Measurements from ENCODE around the gene KRTAP12-1. TPM values are rescaled to one million over a fixed set of nuclear protein-coding genes. Genes with fewer than 3 reads are reported as not detected.

The KRTAP12-1 gene
- total and polyA plus RNA-seq, 9 of the 15 experiments (the other 6 are each of a cell fraction or from before 2014, with no cell fraction given): not detected

DNA sequence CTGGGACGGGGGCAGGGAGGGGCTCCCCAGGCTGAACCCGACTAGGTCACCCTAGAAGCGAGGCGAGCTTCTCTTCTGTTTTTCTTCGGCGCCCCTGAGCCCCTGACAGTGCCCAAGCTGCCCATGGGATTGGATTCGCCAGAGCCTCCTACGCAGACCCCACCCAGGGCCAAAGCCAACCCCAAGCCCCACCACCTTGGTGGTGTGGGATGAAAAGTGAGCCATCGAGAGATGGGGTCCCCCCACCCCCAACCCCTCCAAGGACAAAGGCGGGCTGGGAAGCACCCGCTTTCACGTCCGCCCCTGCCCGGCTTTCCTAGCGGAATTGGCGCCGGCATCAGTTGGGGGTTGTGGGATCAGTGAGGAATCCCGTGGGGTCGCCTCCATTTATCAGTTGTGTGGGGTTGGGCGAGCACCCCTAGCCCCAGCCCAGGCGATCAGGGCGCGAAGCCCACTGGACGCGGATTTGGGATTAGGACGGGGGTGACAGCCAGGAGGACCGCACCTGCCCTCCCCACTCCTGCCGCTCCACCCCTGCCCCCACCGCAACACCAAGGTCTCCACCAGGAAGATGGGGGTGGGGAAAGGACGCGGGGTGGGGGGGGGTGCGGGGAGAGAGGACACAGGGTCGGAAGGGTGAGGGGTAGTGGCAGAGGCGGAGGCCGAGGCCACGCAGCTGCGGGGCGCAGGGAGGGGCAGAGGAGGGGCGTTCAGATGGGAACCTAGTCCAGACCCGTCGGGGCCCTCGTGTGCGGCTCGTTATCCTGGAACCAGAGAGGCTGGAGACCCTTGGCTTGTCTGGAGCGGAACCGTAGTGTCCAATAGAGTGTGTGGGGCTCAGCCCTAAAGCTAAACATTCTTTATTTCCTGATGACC is 25.0 kb upstream of the KRTAP12-1 start (continued):
- TF ChIP-seq ZBTB2 (IDR thresholded peaks at IDR 0.05) (no peak), ZFPM2 (CRISPR knock-in tag; IDR thresholded peaks at IDR 0.05) (no peak), ESRRA (IDR thresholded peaks at IDR 0.05; ENCODE audit: borderline replicate concordance, low read depth) (no peak), ZNF589 (CRISPR knock-in tag; IDR thresholded peaks at IDR 0.05; ENCODE audit: low read depth) (no peak)

GRCh38 chr21:44706026-44706705 is 24.2 kb upstream of the KRTAP12-1 start:
- 43% methylated on average over 47 of the region's 54 CpGs for WGBS (ENCODE audit: insufficient coverage, low coverage, missing lambda C conversion rate)
- ChIA-PET CTCF (ENCODE audit: low intra/inter-chr PET ratio) (no interaction called here), POLR2A (no interaction called here)
- no TSS peak for BruUV-seq (replicated peaks)
- Histone ChIP-seq H3K79me2 (ENCODE audit: control insufficient read depth, insufficient read depth, low read length) (no peaks in the 10 kb centered on the region), H2AFZ (ENCODE audit: low read depth, low read length) (no peak overlapping the region), H3K4me1 (replicated peaks in 1 of 2; ENCODE audit: control insufficient read depth in 2 of 2, insufficient read depth in 2 of 2, low read length in 2 of 2) (peaks cover 0 to 14% of the 10 kb centered on the region in 2 experiments; a peak in 1 of 5 replicates), H3K9me3 (replicated peaks; ENCODE audit: control insufficient read depth, insufficient read depth, low read depth, low read length) (no peaks in the 10 kb centered on the region), H3K36me3 (ENCODE audit: control insufficient read depth, insufficient read depth, low read length) (no peaks in the 10 kb centered on the region), H3K27me3 (ENCODE audit: control insufficient read depth in 2 of 2, insufficient read depth in 2 of 2, low read length in 2 of 2) (peaks cover 42 to 76% of the 10 kb centered on the region in 2 experiments; a peak in 4 of 5 replicates), H4K20me1 (replicated peaks; ENCODE audit: control insufficient read depth, insufficient read depth, low read length) (peaks cover 5% of the 10 kb centered on the region; the same call in 1 of the 2 replicates), H3K9me1 (ENCODE audit: control insufficient read depth, insufficient read depth, low read length) (peaks cover 3% of the 10 kb centered on the region), H3K27ac (ENCODE audit: extremely low read depth, low read depth, low read length) (no peak overlapping the region), H3K4me3 (no peak overlapping the region), H3K9ac (ENCODE audit: insufficient read depth in 1 of 2, low read depth in 2 of 2, low read length in 2 of 2) (no peak overlapping the region), H3K4me2 (ENCODE audit: insufficient read depth, low read length) (no peak overlapping the region)
- ATAC-seq: no peak
- DNase-seq (ENCODE audit: extremely low read depth in 1 of 4, low spot score in 3 of 4): no peak
- TF ChIP-seq NCOA6 (IDR thresholded peaks at IDR 0.05) (no peak), EGR1 (conservative IDR thresholded peaks at IDR 0.05) (peak; percentile 87), KDM1A (IDR thresholded peaks at IDR 0.05) (peak in 1 of 2 experiments; percentile 93; a peak in 2 of 4 replicates), MYNN (IDR thresholded peaks at IDR 0.05) (peak; percentile 28; the same call in 1 of the 2 replicates), MYNN (CRISPR knock-in tag; IDR thresholded peaks at IDR 0.05) (no peak)
- in situ Hi-C loops (cut with MboI) (no loop called here), intact Hi-C loops (cut with micrococcal nuclease) (no loop called here)
- no peak for FAIRE-seq
